ENCODE measurements around the gene LRRFIP1.

Gene LRRFIP1

GRCh38 chr2:237717366-237718276 is 90.2 kb downstream of the LRRFIP1 start:
- in situ Hi-C loops (cut with HindIII; ENCODE audit: low sequenced_read_pairs): no loop called here

DNA sequence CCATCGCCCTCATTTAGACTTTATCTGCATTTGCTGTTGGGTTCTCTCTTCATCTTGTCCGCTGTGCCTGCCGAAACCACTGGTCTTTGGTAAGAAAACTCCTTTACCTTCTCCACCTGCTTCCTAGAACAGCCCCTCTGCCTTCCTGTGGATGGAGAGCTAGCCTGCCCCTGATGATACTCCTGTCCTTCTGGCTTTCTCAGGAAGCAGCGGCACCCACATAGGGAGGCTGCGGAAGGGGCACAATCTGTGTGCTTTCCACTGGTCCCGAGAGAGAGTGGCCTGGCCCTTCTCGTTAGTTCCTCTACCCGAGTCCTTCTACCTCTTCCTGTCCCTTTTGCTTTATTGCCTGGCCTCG is 90.9 kb downstream of the LRRFIP1 start:
- in situ Hi-C loops (cut with HindIII; ENCODE audit: low sequenced_read_pairs): no loop called here

GRCh38 chr2:237720444-237720843 is 93.1 kb downstream of the LRRFIP1 start:
- in situ Hi-C loops (cut with HindIII; ENCODE audit: low sequenced_read_pairs): no loop called here

GRCh38 chr2:237720957-237721356 is 93.6 kb downstream of the LRRFIP1 start:
- in situ Hi-C loops (cut with HindIII; ENCODE audit: low sequenced_read_pairs): no loop called here

DNA sequence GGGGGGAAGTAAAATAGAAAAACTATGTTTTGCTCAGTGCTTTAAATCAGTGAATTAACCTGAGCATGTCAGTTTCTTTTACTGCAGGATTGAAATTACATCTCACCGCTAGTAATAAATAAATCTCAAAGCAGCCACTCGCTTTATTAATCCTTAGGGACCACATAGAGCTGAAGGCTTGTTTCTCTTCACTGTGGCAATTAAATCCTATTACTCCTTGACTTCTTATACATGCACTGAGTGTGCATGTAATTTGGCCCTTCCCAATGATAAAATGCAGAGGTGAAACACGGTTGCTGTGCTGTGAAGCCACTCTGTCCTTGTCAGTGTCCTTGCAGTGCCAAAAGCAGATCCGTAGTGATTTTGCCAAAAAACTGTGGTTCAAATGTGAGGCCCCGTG is 94.1 kb downstream of the LRRFIP1 start:
- in situ Hi-C loops (cut with HindIII; ENCODE audit: low sequenced_read_pairs): no loop called here

GRCh38 chr2:237722616-237723015 is 95.2 kb downstream of the LRRFIP1 start:
- in situ Hi-C loops (cut with HindIII; ENCODE audit: low sequenced_read_pairs): no loop called here

- in situ Hi-C loops (cut with HindIII; ENCODE audit: low sequenced_read_pairs): no loop called here
Observed at GRCh38 chr2:237723023-237723422, 95.6 kb downstream of the LRRFIP1 start.

DNA sequence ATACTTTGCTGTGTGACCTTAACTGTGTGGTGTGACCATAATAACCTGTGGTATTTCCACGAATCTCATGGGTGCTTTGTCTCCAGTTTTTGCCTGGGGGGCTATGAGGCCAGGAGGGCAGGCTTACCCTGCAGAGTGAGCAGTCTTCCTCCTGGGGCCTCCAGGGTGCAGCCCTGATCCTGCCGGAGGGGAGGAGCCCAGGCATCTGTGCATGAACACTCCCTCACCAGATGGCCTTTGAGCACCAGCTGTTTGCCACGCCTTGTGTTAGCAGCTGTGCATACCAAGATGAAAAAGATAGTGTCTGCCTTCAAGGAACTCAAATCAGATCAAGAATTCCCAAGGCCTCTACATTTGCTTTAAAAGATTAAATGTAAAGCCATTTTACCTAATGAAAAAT is 96.2 kb downstream of the LRRFIP1 start:
- in situ Hi-C loops (cut with HindIII; ENCODE audit: low sequenced_read_pairs): no loop called here

- in situ Hi-C loops (cut with HindIII; ENCODE audit: low sequenced_read_pairs): no loop called here
Observed at GRCh38 chr2:237724811-237725478, 97.6 kb downstream of the LRRFIP1 start.

DNA sequence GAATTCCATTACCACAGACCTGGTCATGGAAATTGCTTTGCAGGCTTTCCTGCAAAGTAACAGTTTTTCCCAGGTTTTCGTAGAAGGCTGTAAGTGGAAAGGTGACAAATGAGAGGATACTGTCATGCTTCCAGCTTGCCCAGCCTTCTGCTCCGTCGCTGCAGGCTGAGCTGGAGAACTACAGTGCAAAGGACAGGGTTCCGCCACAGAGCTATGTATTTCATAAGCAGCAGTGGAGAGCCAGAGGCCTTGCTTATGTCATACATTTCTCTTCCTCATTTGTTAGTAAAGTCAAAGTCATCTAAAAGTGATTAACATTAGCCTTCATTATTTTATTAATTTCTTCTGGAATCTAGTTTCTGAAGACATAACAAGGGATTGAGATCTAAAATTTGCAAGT is 98.3 kb downstream of the LRRFIP1 start:
- in situ Hi-C loops (cut with HindIII; ENCODE audit: low sequenced_read_pairs): no loop called here

DNA sequence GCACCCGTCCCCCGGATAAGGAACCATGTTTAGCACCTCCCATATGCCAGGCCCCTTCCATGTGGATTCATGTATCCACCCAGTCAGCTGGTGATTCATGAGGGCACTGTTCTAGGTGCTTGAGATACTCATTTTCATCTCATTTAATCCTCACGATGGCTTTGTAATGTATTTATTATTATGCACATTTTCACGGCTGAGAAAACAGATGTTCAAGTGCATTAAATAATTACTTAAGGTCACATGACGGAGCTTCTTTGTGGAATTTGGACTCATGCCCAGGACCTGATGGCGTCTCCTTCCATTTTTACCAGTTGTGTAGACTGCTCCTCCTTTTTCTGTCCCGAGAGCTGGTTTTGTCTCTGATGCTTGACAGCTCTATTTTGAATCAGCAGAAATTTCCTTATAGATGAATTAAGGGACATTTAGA is 99.0 kb downstream of the LRRFIP1 start:
- in situ Hi-C loops (cut with HindIII; ENCODE audit: low sequenced_read_pairs): no loop called here

- in situ Hi-C loops (cut with HindIII; ENCODE audit: low sequenced_read_pairs): no loop called here
Observed at GRCh38 chr2:237727363-237727762, 100.0 kb downstream of the LRRFIP1 start.

- in situ Hi-C loops (cut with HindIII; ENCODE audit: low sequenced_read_pairs): no loop called here
Observed at GRCh38 chr2:237729681-237730475, 102.5 kb downstream of the LRRFIP1 start.

DNA sequence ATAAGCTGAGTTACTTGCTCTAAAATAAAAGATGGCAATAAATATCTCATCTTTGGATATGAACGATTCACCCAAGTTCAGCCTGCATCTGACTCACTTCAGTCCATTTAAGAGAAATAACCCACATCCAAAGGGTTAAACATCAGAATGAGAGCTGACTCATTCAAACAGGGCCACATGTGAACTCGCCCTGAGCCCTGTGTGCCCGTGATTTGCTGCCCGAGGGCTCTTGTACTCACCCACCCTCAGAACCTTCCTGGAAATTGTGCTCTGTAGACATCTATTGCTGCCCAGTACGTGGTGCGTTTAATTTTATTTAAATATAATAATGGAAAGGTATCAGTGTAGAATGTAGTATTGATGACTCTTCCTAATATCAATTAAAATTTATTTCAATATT is 104.3 kb downstream of the LRRFIP1 start:
- in situ Hi-C loops (cut with HindIII; ENCODE audit: low sequenced_read_pairs): no loop called here

DNA sequence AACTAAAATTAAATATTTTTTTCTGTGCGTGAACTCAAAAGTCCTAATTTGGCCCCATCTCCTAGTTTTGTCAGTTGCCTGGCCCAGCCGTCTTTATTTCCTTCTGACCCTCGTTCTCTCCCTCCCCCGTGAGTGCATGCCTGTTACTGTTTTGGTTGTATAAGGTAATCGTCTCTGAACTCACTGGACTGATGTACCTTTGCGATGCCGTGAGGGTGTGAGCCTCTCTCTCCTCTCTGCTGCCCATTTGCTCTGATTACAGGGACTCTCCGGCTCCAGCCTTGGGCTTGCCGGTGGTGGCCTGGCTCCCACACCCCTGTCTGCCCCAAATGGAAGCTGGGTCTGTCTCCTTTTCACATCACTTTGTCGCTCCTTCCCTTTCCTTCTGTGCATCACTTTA is 104.7 kb downstream of the LRRFIP1 start:
- in situ Hi-C loops (cut with HindIII; ENCODE audit: low sequenced_read_pairs): no loop called here

- in situ Hi-C loops (cut with HindIII; ENCODE audit: low sequenced_read_pairs): no loop called here
Observed at GRCh38 chr2:237732790-237733381, 105.5 kb downstream of the LRRFIP1 start.

GRCh38 chr2:237733677-237734300 is 106.4 kb downstream of the LRRFIP1 start:
- in situ Hi-C loops (cut with HindIII; ENCODE audit: low sequenced_read_pairs): no loop called here

DNA sequence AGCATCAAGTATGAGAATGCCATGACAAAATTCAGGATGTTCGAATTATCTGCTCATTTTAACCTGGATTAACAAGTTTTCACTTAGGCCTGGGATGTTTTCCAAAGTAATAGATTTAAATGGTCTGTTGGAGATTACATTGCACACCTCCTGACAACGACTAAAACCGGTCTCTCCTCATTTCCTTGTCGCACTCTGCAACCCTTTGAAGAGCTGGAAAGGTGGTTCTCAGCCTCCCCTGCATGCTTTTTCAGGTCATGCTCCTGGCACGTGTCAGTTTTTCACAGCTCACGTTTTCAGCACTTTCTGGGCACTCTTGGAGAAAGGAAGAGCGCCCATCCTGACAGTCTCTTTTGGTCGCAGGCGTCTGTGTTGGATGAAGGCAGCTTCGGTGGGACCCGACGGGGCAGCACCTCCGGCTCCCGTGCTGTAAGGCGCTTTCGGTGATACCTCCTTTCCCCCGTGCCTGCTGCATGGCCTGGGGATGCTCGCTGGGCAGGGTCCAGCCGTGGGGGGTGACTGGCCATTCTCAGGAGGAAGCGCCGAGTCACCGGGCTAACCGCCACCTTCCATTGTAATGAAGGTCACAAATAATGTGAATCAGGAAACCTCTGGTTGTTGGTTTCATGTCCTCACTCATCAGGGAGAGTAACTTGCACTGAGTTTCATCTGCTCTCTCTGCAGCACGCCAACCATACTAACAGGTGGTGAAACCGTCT is 107.7 kb downstream of the LRRFIP1 start:
- in situ Hi-C loops (cut with HindIII; ENCODE audit: low sequenced_read_pairs): no loop called here

DNA sequence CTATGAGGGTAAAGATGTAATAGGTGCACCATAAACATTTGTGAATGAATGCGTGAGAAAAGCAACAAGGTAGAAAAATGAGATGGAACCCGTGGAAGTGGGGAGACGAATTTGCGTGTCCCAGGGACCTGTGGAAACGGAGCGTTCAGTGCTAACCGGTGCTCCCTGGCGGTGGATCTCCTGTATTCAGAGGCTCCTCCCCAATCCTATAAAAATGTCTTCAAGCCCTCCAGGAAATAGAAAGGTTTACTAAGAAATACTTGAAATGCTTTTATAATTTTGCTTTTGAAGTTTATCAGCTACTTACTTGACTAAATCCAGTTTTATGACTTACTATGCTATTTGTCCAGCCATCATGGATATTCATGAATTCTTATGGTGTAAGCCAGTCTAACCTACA is 108.4 kb downstream of the LRRFIP1 start:
- in situ Hi-C loops (cut with HindIII; ENCODE audit: low sequenced_read_pairs): no loop called here

DNA sequence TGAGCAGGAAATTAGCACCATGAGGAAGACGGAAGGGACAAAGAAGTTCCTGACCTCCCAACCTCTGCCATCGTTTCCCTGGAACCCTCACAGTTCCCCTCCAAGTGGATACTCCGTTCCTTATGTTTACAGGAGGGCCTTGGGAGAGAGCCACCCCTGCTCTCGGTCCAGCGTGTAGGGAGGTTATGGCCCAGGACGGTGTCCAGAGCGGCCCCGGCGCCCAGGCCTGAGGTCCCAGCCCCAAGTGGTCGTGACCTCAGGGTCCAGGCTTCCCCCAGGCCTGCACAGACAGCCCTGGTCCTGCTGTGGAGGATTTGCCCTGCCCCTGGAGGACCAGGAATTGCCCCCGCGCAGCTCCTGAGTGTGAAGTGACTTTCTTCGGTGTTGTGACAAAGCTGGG is 109.4 kb downstream of the LRRFIP1 start:
- in situ Hi-C loops (cut with HindIII; ENCODE audit: low sequenced_read_pairs): no loop called here

Data from DLD1 (cell line).